K562 (cell line): ENCODE data around the gene DNALI1. TPM values are rescaled to one million over a fixed set of nuclear protein-coding genes. Genes with fewer than 3 reads are reported as not detected.

Experiments
- BACH1 ChIP-seq: fragments of 200-800 bp; sonication (Bioruptor generic); IDR thresholded peaks from 2 replicates; pipeline ENCODE4 v1.6.1; 2016; ENCODE audit warnings: missing genetic modification characterization, missing compliant biosample characterization
- HNRNPLL ChIP-seq: fragments of 200-400 bp; formaldehyde crosslinking; IDR thresholded peaks from 2 replicates; pipeline ENCODE4 v1.6.1; 2017; ENCODE audit warnings: low read length, low read depth, mild to moderate bottlenecking; ENCODE audit not compliant: poor library complexity, severe bottlenecking
- MTF1 ChIP-seq: fragments of 250-450 bp; sonication (Bioruptor Pico); IDR thresholded peaks from 2 replicates; pipeline ENCODE4 v1.9.0; 2021; ENCODE audit warnings: moderate library complexity, mild to moderate bottlenecking, inconsistent platforms, borderline replicate concordance
- NFIX ChIP-seq: fragments of 250-450 bp; sonication (Bioruptor Pico); IDR thresholded peaks from 2 replicates; pipeline ENCODE4 v1.4.0; 2020; ENCODE audit warnings: low read depth, mild to moderate bottlenecking, moderate library complexity
- RUNX1 ChIP-seq: sonication (generic); IDR thresholded peaks from 2 replicates; pipeline ENCODE4 v1.6.1; 2016; ENCODE audit warnings: antibody characterized with exemption, low read depth
- SRSF7 ChIP-seq: fragments of 200-400 bp; formaldehyde crosslinking; optimal IDR thresholded peaks from 2 replicates; pipeline ENCODE3; 2017; ENCODE audit warnings: mild to moderate bottlenecking, low read depth, low read length
- SUPT5H ChIP-seq: fragments of 450-650 bp; IDR thresholded peaks from 2 replicates; pipeline ENCODE4 v1.6.1; 2016
- TEAD4 ChIP-seq, 2 experiments: sonication (generic) in 1 of 2; formaldehyde crosslinking in 1 of 2; IDR thresholded peaks; 2 replicates each; pipeline versions ENCODE4 v1.6.1 to v1.8.0; 2012 to 2022; ENCODE audit warnings: borderline replicate concordance in 1 of 2, inconsistent platforms in 1 of 2, low read length in 1 of 2, mild to moderate bottlenecking in 1 of 2, missing genetic modification reagents in 1 of 2
- ZNF263 ChIP-seq: sonication (generic); formaldehyde crosslinking; IDR thresholded peaks from 2 replicates; pipeline ENCODE4 v1.8.0; 2022; ENCODE audit warnings: mild to moderate bottlenecking, missing genetic modification reagents, borderline replicate concordance
- ZNF586 ChIP-seq: fragments of 450-650 bp; formaldehyde crosslinking; conservative IDR thresholded peaks from 2 replicates; pipeline ENCODE4 v1.4.0; 2020; ENCODE audit warnings: mild to moderate bottlenecking, moderate library complexity
- polyA plus RNA-seq, 8 experiments: library from polyadenylated mRNA; depleted of rRNA in 4 of 8; stranded (reverse) in 5 of 8; unstranded in 3 of 8; fragments of >200 nt; fragmentation: Nextera tagmentation in 2 of 8; fragmentation: Illumina TruSeq in 1 of 8; extraction: Ambion mirVana in 2 of 8; extraction: Trizol in 1 of 8; gene quantifications; 2 replicates each; pipeline versions ENCODE4 v1.2.1 to v1.2.3, GENCODE V29; 2011 to 2014; ENCODE audit warnings: inconsistent platforms in 1 of 8, missing spikeins in 1 of 8
- total RNA-seq, 7 experiments: library from RNA; depleted of rRNA in 6 of 7; stranded (reverse); fragments of >200 nt in 6 of 7; fragmentation: Illumina TruSeq in 2 of 7; extraction: Trizol in 2 of 7; gene quantifications; 2 replicates each; pipeline versions ENCODE4 v1.2.1 to v1.2.3, GENCODE V29; 2011 to 2021; ENCODE audit warnings: low replicate concordance in 1 of 7
- TF ChIP-seq, protein P1 (sequence below): sonication (generic); formaldehyde crosslinking; IDR thresholded peaks from 2 replicates; pipeline ENCODE4 v1.8.0; 2022; ENCODE audit warnings: mild to moderate bottlenecking, missing genetic modification reagents, borderline replicate concordance
- TF ChIP-seq, protein P2 (sequence below): fragments of 250-450 bp; sonication (Bioruptor Pico); IDR thresholded peaks from 2 replicates; pipeline ENCODE4 v1.8.0; 2022; ENCODE audit warnings: moderate library complexity, mild to moderate bottlenecking, inconsistent platforms
- TF ChIP-seq, protein P3 (sequence below), 2 experiments: fragments of 450-650 bp in 1 of 2; sonication (generic) in 1 of 2; formaldehyde crosslinking in 1 of 2; IDR thresholded peaks; 2 replicates each; pipeline versions ENCODE4 v1.7.1 to v1.9.0; 2016 to 2022; ENCODE audit warnings: inconsistent platforms in 1 of 2, mild to moderate bottlenecking in 1 of 2, missing genetic modification reagents in 1 of 2

The DNALI1 gene
- total and polyA plus RNA-seq, 9 of the 15 experiments (the other 6 are each of a cell fraction or from before 2014, with no cell fraction given): 0.87 to 5.6 (median 1.2) TPM

DNA sequence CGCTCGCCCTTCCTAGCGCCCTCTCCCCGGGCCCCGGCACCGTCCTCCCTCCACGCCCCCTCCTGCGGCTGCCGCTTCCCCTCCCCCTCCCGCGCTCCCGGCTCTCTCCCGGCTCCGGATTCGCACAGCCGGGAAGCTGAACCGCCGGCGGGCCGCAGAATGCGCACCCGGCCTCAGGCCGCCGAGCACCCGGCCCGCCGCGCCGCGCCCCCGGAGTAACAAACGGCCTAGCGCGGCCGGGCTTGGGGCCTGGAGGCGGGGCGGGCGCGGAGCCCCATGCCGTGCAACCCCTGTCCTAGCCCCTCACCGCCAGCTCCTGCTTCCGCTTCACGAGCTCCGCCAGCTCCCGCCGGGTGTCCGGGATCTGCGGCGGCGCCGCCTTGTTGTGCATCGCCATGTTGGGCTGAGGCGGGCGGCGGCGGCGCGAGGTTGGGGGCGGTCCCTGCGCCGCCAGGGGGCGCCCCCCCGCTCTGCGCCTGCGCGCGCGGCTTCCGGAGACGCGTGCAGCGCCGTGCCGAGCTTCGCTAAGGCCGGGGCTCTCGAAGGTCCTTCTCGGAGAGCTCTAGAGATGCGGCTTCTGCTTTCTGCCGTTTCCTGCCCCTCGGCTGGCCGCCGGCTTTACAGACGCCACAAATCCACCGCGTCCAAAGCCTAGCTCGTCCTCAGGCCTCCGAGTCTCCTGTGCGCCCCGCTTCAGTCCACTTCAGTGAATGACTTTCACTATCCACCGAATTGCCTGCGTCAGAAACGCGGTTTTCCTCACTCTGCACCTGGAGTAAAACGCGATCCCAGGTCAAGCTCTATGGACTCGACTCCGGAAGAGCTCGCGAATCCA, 42.2 kb upstream of the DNALI1 start, which contains the start of gene MEAF6 (continued):
- TF ChIP-seq, protein P1, sequence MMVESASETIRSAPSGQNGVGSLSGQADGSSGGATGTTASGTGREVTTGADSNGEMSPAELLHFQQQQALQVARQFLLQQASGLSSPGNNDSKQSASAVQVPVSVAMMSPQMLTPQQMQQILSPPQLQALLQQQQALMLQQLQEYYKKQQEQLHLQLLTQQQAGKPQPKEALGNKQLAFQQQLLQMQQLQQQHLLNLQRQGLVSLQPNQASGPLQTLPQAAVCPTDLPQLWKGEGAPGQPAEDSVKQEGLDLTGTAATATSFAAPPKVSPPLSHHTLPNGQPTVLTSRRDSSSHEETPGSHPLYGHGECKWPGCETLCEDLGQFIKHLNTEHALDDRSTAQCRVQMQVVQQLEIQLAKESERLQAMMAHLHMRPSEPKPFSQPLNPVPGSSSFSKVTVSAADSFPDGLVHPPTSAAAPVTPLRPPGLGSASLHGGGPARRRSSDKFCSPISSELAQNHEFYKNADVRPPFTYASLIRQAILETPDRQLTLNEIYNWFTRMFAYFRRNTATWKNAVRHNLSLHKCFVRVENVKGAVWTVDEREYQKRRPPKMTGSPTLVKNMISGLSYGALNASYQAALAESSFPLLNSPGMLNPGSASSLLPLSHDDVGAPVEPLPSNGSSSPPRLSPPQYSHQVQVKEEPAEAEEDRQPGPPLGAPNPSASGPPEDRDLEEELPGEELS (CRISPR knock-in tag): no peak
- TF ChIP-seq BACH1 (tag) (no peak), HNRNPLL (peak; percentile 84), SUPT5H (peak; percentile 91), ZNF586 (no peak), RUNX1 (no peak), MTF1 (CRISPR knock-in tag) (no peak), ZNF263 (CRISPR knock-in tag) (peak; percentile 36; the same call in 1 of the 2 replicates), SRSF7 (no peak), TEAD4 (IDR thresholded peaks at IDR 0.05; ENCODE audit: low read length) (0 out of 2 replicates have a peak, but pooled peaks have one; percentile 21), TEAD4 (CRISPR knock-in tag; IDR thresholded peaks at IDR 0.05; ENCODE audit: borderline replicate concordance) (no peak), NFIX (CRISPR knock-in tag) (no peak)
- TF ChIP-seq, protein P2, sequence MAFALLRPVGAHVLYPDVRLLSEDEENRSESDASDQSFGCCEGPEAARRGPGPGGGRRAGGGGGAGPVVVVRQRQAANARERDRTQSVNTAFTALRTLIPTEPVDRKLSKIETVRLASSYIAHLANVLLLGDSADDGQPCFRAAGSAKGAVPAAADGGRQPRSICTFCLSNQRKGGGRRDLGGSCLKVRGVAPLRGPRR (CRISPR knock-in tag): no peak
- TF ChIP-seq, protein P3, sequence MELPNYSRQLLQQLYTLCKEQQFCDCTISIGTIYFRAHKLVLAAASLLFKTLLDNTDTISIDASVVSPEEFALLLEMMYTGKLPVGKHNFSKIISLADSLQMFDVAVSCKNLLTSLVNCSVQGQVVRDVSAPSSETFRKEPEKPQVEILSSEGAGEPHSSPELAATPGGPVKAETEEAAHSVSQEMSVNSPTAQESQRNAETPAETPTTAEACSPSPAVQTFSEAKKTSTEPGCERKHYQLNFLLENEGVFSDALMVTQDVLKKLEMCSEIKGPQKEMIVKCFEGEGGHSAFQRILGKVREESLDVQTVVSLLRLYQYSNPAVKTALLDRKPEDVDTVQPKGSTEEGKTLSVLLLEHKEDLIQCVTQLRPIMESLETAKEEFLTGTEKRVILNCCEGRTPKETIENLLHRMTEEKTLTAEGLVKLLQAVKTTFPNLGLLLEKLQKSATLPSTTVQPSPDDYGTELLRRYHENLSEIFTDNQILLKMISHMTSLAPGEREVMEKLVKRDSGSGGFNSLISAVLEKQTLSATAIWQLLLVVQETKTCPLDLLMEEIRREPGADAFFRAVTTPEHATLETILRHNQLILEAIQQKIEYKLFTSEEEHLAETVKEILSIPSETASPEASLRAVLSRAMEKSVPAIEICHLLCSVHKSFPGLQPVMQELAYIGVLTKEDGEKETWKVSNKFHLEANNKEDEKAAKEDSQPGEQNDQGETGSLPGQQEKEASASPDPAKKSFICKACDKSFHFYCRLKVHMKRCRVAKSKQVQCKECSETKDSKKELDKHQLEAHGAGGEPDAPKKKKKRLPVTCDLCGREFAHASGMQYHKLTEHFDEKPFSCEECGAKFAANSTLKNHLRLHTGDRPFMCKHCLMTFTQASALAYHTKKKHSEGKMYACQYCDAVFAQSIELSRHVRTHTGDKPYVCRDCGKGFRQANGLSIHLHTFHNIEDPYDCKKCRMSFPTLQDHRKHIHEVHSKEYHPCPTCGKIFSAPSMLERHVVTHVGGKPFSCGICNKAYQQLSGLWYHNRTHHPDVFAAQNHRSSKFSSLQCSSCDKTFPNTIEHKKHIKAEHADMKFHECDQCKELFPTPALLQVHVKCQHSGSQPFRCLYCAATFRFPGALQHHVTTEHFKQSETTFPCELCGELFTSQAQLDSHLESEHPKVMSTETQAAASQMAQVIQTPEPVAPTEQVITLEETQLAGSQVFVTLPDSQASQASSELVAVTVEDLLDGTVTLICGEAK (IDR thresholded peaks at IDR 0.05): no peak
- TF ChIP-seq, protein P3 (CRISPR knock-in tag; IDR thresholded peaks at IDR 0.05): no peak
